WTC11 (cell line): ENCODE results near the gene LOXL4. TPM values are rescaled to one million over a fixed set of nuclear protein-coding genes. Genes with fewer than 3 reads are reported as not detected.

Experiments
- ATAC-seq: fragments of 200-7000 bp; cut with Tn5 transposase; 2 replicates; pipeline ENCODE4 v1.10.0; 2021; ENCODE audit warnings: mild to moderate bottlenecking, moderate library complexity
- CTCF ChIA-PET: fragments of 300-600 bp; sonication (Branson Sonifier 250); formaldehyde crosslinking; loops from one replicate; lab custom pipeline; 2021; ENCODE audit warnings: antibody characterized with exemption; lab: Charles Lee
- POLR2A ChIA-PET: fragments of 350-600 bp; sonication (Branson Sonifier 250); formaldehyde crosslinking; loops from one replicate; lab custom pipeline; 2021; ENCODE audit warnings: antibody characterized with exemption; lab: Charles Lee
- DNase-seq: peaks from one replicate; pipeline ENCODE4 v3.0.0; 2021; ENCODE audit warnings: low spot score
- H3K27ac Mint-ChIP-seq: 2 replicates; pipeline ENCODE4 v1.8.0; 2021; ENCODE audit warnings: mixed read lengths
- H3K27me3 Mint-ChIP-seq: 2 replicates; pipeline ENCODE4 v1.8.0; 2021; ENCODE audit warnings: low read depth, mild to moderate bottlenecking, moderate library complexity, mixed read lengths
- H3K36me3 Mint-ChIP-seq: 2 replicates; pipeline ENCODE4 v1.8.0; 2021; ENCODE audit warnings: mixed read lengths
- H3K4me1 Mint-ChIP-seq: 2 replicates; pipeline ENCODE4 v1.8.0; 2022; ENCODE audit warnings: mixed read lengths
- H3K4me3 Mint-ChIP-seq: 2 replicates; pipeline ENCODE4 v1.8.0; 2021; ENCODE audit warnings: mild to moderate bottlenecking, moderate library complexity, mixed read lengths
- H3K9me3 Mint-ChIP-seq: 2 replicates; pipeline ENCODE4 v1.8.0; 2021; ENCODE audit warnings: mixed read lengths
- CREB1 ChIP-seq: sonication (generic); formaldehyde crosslinking; IDR thresholded peaks from 2 replicates; pipeline ENCODE4 v1.8.0; 2023; ENCODE audit warnings: mild to moderate bottlenecking, missing genetic modification reagents
- CREM ChIP-seq: sonication (generic); formaldehyde crosslinking; IDR thresholded peaks from 2 replicates; pipeline ENCODE4 v1.8.1; 2022; ENCODE audit warnings: mild to moderate bottlenecking, missing genetic modification reagents, moderate library complexity
- ETV6 ChIP-seq: sonication (generic); formaldehyde crosslinking; IDR thresholded peaks from 2 replicates; pipeline ENCODE4 v1.8.1; 2022; ENCODE audit warnings: mild to moderate bottlenecking, missing genetic modification reagents
- GABPB1 ChIP-seq: sonication (generic); formaldehyde crosslinking; IDR thresholded peaks from 2 replicates; pipeline ENCODE4 v1.8.1; 2023; ENCODE audit warnings: mild to moderate bottlenecking, missing genetic modification reagents
- GRHL2 ChIP-seq: fragments of 250-450 bp; sonication (Bioruptor Pico); IDR thresholded peaks from 2 replicates; pipeline ENCODE4 v1.8.0; 2022; ENCODE audit warnings: mild to moderate bottlenecking, moderate library complexity; ENCODE audit not compliant: insufficient replicate concordance, severe bottlenecking
- NFATC4 ChIP-seq: fragments of 250-450 bp; sonication (Bioruptor Pico); IDR thresholded peaks from 2 replicates; pipeline ENCODE4 v1.9.0; 2021; ENCODE audit warnings: mild to moderate bottlenecking
- NFYB ChIP-seq: sonication (generic); formaldehyde crosslinking; conservative IDR thresholded peaks from 2 replicates; pipeline ENCODE4 v1.8.0; 2022; ENCODE audit warnings: low read depth, missing genetic modification reagents
- NR1H2 ChIP-seq: sonication (generic); formaldehyde crosslinking; IDR thresholded peaks from 2 replicates; pipeline ENCODE4 v1.9.0; 2021; ENCODE audit warnings: mild to moderate bottlenecking, moderate library complexity, missing genetic modification reagents
- NR2C2 ChIP-seq: sonication (generic); formaldehyde crosslinking; IDR thresholded peaks from 2 replicates; pipeline ENCODE4 v1.8.0; 2022; ENCODE audit warnings: mild to moderate bottlenecking, missing genetic modification reagents
- NR3C1 ChIP-seq: sonication (generic); formaldehyde crosslinking; conservative IDR thresholded peaks from 2 replicates; pipeline ENCODE4 v1.8.1; 2023; ENCODE audit warnings: low read depth, mild to moderate bottlenecking, missing genetic modification reagents
- SMAD3 ChIP-seq: sonication (generic); formaldehyde crosslinking; IDR thresholded peaks from 2 replicates; pipeline ENCODE4 v1.8.0; 2022; ENCODE audit warnings: missing genetic modification reagents, mild to moderate bottlenecking, borderline replicate concordance
- TCF7 ChIP-seq: sonication (generic); formaldehyde crosslinking; IDR thresholded peaks from 2 replicates; pipeline ENCODE4 v1.8.0; 2022; ENCODE audit warnings: mild to moderate bottlenecking, low read depth, missing genetic modification reagents, moderate library complexity
- TP53 ChIP-seq: sonication (generic); formaldehyde crosslinking; IDR thresholded peaks from 2 replicates; pipeline ENCODE4 v1.8.1; 2023; ENCODE audit warnings: mild to moderate bottlenecking, missing genetic modification reagents
- ZNF232 ChIP-seq: sonication (generic); formaldehyde crosslinking; IDR thresholded peaks from 2 replicates; pipeline ENCODE4 v1.8.0; 2022; ENCODE audit warnings: mild to moderate bottlenecking, missing genetic modification reagents
- ZNF263 ChIP-seq: sonication (generic); formaldehyde crosslinking; IDR thresholded peaks from 2 replicates; pipeline ENCODE4 v1.8.1; 2022; ENCODE audit warnings: low read depth, mild to moderate bottlenecking, moderate library complexity, missing genetic modification reagents
- ZNF317 ChIP-seq: sonication (generic); formaldehyde crosslinking; IDR thresholded peaks from 2 replicates; pipeline ENCODE4 v1.8.1; 2023; ENCODE audit warnings: low read depth, mild to moderate bottlenecking, moderate library complexity, missing genetic modification reagents, borderline replicate concordance
- ZNF396 ChIP-seq: fragments of 250-450 bp; sonication (Bioruptor Pico); IDR thresholded peaks from 2 replicates; pipeline ENCODE4 v1.8.0; 2021; ENCODE audit warnings: mild to moderate bottlenecking, moderate library complexity, borderline replicate concordance
- ZNF423 ChIP-seq: fragments of 250-450 bp; sonication (Bioruptor Pico); IDR thresholded peaks from 2 replicates; pipeline ENCODE4 v2.1.2; 2022; ENCODE audit warnings: mild to moderate bottlenecking, moderate library complexity
- ZNF671 ChIP-seq: fragments of 250-450 bp; sonication (Bioruptor Pico); IDR thresholded peaks from 2 replicates; pipeline ENCODE4 v1.8.0; 2021; ENCODE audit warnings: mild to moderate bottlenecking
- total RNA-seq: library from RNA; stranded (reverse); gene quantifications from 3 replicates; pipeline ENCODE4 v1.2.3, GENCODE V29; 2021
- TF ChIP-seq, protein P1 (sequence below): sonication (generic); formaldehyde crosslinking; IDR thresholded peaks from 2 replicates; pipeline ENCODE4 v1.8.0; 2022; ENCODE audit warnings: mild to moderate bottlenecking, missing genetic modification reagents
- TF ChIP-seq, protein P2 (sequence below): sonication (generic); formaldehyde crosslinking; IDR thresholded peaks from 2 replicates; pipeline ENCODE4 v1.8.0; 2023; ENCODE audit warnings: mild to moderate bottlenecking, missing genetic modification reagents
- TF ChIP-seq, protein P3 (sequence below): fragments of 250-450 bp; sonication (Bioruptor Pico); IDR thresholded peaks from 2 replicates; pipeline ENCODE4 v1.9.0; 2021; ENCODE audit warnings: mild to moderate bottlenecking
- TF ChIP-seq, protein P4 (sequence below): sonication (generic); formaldehyde crosslinking; IDR thresholded peaks from 2 replicates; pipeline ENCODE4 v1.8.0; 2022; ENCODE audit warnings: mild to moderate bottlenecking, missing genetic modification reagents
- TF ChIP-seq, protein P5 (sequence below): sonication (generic); formaldehyde crosslinking; IDR thresholded peaks from 2 replicates; pipeline ENCODE4 v1.8.0; 2022; ENCODE audit warnings: mild to moderate bottlenecking, missing genetic modification reagents

Gene LOXL4
- total RNA-seq, 1 experiment from 2014 or later = 0.35 TPM

DNA sequence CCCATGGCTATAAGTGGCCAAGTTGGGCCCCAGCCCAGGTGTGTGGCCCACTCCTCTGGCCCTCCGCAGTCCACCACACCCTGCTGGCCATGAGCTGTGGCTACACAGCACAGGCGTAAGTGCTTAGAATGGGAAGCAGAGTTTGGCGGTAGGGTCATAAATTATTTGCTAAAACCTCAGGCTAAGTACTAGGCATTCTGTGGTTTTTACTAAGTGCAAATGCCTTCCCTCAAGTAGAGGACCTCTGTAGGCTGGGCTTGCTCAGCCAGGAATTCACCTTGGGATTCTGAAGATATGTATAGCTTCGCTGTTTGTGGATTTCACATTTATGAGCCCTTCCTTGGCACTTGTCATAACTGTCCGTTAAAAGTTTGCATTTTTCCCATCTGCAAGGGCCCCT, 44.8 kb upstream of the LOXL4 start:
- ChIA-PET CTCF (interaction anchor here (0.8 to 1.7 kb wide), 9 partner anchors 11 to 143 kb away, joined by 3 to 9 read pairs (median 3); no protein-coding TSS in a partner anchor), POLR2A (no interaction called here)
- TF ChIP-seq SMAD3 (CRISPR knock-in tag) (no peak), CREM (no peak)
- TF ChIP-seq, protein P1, sequence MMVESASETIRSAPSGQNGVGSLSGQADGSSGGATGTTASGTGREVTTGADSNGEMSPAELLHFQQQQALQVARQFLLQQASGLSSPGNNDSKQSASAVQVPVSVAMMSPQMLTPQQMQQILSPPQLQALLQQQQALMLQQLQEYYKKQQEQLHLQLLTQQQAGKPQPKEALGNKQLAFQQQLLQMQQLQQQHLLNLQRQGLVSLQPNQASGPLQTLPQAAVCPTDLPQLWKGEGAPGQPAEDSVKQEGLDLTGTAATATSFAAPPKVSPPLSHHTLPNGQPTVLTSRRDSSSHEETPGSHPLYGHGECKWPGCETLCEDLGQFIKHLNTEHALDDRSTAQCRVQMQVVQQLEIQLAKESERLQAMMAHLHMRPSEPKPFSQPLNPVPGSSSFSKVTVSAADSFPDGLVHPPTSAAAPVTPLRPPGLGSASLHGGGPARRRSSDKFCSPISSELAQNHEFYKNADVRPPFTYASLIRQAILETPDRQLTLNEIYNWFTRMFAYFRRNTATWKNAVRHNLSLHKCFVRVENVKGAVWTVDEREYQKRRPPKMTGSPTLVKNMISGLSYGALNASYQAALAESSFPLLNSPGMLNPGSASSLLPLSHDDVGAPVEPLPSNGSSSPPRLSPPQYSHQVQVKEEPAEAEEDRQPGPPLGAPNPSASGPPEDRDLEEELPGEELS (CRISPR knock-in tag) = no peak
- Mint-ChIP-seq H3K27me3 (no peaks in the 10 kb centered on the region; the same call in 1 of the 2 replicates), H3K36me3 (no peaks in the 10 kb centered on the region), H3K4me1 (peaks cover 17% of the 10 kb centered on the region), H3K9me3 (no peaks in the 10 kb centered on the region), H3K27ac (no peak overlapping the region), H3K4me3 (no peak overlapping the region)
- ATAC-seq = no peak
- no peak for DNase-seq

DNA sequence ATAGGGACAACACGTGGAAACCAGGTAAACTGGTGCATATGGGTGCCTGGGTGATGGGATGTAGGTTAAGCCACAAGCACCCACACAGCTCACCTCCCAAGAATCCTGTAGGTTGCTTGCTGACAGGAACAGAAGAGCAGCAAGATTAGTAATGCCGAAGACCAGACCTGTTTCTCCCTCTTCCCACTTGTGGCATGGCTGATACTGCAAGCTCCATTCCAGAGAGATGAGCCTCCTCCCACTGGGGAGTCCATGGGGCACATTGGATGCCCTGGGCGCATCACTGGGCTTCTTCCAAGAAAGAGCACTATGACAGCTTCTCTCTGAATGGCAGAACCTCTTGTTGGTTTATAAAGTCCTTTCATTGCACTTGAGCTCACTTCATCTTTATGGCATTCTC, 44.4 kb upstream of the LOXL4 start:
- CTCF ChIA-PET = interaction anchor here (0.8 to 1.7 kb wide), 7 partner anchors 11 to 142 kb away, joined by 3 to 9 read pairs (median 5); no protein-coding TSS in a partner anchor
- H3K27ac Mint-ChIP-seq = no peak overlapping the region
- TF ChIP-seq ZNF671 (CRISPR knock-in tag) (no peak), NR2C2 (CRISPR knock-in tag) (no peak), CREB1 (CRISPR knock-in tag) (no peak), ZNF263 (CRISPR knock-in tag) (no peak), NR1H2 (no peak), GRHL2 (no peak), ZNF423 (no peak), TP53 (CRISPR knock-in tag) (no peak), ZNF232 (CRISPR knock-in tag) (no peak)
- TF ChIP-seq, protein P2, sequence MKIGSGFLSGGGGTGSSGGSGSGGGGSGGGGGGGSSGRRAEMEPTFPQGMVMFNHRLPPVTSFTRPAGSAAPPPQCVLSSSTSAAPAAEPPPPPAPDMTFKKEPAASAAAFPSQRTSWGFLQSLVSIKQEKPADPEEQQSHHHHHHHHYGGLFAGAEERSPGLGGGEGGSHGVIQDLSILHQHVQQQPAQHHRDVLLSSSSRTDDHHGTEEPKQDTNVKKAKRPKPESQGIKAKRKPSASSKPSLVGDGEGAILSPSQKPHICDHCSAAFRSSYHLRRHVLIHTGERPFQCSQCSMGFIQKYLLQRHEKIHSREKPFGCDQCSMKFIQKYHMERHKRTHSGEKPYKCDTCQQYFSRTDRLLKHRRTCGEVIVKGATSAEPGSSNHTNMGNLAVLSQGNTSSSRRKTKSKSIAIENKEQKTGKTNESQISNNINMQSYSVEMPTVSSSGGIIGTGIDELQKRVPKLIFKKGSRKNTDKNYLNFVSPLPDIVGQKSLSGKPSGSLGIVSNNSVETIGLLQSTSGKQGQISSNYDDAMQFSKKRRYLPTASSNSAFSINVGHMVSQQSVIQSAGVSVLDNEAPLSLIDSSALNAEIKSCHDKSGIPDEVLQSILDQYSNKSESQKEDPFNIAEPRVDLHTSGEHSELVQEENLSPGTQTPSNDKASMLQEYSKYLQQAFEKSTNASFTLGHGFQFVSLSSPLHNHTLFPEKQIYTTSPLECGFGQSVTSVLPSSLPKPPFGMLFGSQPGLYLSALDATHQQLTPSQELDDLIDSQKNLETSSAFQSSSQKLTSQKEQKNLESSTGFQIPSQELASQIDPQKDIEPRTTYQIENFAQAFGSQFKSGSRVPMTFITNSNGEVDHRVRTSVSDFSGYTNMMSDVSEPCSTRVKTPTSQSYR (CRISPR knock-in tag) = no peak
- TF ChIP-seq, protein P3, sequence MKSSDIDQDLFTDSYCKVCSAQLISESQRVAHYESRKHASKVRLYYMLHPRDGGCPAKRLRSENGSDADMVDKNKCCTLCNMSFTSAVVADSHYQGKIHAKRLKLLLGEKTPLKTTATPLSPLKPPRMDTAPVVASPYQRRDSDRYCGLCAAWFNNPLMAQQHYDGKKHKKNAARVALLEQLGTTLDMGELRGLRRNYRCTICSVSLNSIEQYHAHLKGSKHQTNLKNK (CRISPR knock-in tag) = no peak
- TF ChIP-seq, all 79 proteins: peak for 0
- Mint-ChIP-seq H3K4me1 (peaks cover 17% of the 10 kb centered on the region), H3K4me3 (no peak overlapping the region), H3K36me3 (no peaks in the 10 kb centered on the region), H3K27me3 (no peaks in the 10 kb centered on the region; the same call in 1 of the 2 replicates), H3K9me3 (no peaks in the 10 kb centered on the region)
- no peak for ATAC-seq
- DNase-seq = no peak
- POLR2A ChIA-PET = no interaction called here

DNA sequence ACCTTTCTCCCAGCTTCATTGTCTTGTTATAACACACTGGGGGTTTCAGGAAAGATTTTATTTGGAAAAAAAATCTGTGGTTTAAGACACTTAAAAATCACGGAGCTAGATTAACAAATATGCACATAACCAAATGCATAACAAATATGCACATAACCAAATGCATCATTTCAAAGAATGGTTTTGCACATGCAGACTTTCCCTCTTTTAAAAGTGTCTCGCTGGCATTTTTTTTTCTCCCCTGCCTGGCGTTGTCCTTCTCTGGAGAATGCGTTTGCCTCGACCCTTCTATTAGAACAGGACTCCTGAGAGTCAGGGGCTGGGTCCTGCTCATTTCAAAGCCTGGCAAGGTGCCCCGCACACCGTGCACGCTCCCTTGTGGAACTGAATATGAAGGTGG, 42.7 kb upstream of the LOXL4 start:
- TF ChIP-seq, protein P4, sequence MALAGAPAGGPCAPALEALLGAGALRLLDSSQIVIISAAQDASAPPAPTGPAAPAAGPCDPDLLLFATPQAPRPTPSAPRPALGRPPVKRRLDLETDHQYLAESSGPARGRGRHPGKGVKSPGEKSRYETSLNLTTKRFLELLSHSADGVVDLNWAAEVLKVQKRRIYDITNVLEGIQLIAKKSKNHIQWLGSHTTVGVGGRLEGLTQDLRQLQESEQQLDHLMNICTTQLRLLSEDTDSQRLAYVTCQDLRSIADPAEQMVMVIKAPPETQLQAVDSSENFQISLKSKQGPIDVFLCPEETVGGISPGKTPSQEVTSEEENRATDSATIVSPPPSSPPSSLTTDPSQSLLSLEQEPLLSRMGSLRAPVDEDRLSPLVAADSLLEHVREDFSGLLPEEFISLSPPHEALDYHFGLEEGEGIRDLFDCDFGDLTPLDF (CRISPR knock-in tag) = no peak
- TF ChIP-seq ZNF396 (CRISPR knock-in tag) = no peak
- no peak for TF ChIP-seq NFYB
- no peak for TF ChIP-seq ETV6 (CRISPR knock-in tag)
- no peak for TF ChIP-seq NFATC4 (CRISPR knock-in tag)
- TF ChIP-seq ZNF317 = no peak
- no peak for TF ChIP-seq NR1H2
- no peak for TF ChIP-seq GABPB1 (CRISPR knock-in tag)
- TF ChIP-seq, protein P3 (CRISPR knock-in tag) = no peak
- no peak for TF ChIP-seq TCF7 (CRISPR knock-in tag)
- no peak for TF ChIP-seq ZNF671 (CRISPR knock-in tag)
- TF ChIP-seq, protein P5, sequence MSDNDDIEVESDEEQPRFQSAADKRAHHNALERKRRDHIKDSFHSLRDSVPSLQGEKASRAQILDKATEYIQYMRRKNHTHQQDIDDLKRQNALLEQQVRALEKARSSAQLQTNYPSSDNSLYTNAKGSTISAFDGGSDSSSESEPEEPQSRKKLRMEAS (CRISPR knock-in tag) = no peak
- TF ChIP-seq NR3C1 = no peak
- TF ChIP-seq, all 79 proteins: peak for 0
- no peak for DNase-seq
- Mint-ChIP-seq H3K4me1 (peaks cover 17% of the 10 kb centered on the region), H3K4me3 (no peak overlapping the region), H3K27me3 (no peaks in the 10 kb centered on the region), H3K36me3 (no peaks in the 10 kb centered on the region), H3K27ac (no peak overlapping the region), H3K9me3 (peaks cover 7% of the 10 kb centered on the region)
- no peak for ATAC-seq
- CTCF ChIA-PET = interaction anchor here (1.6 to 2.1 kb wide), 2 partner anchors 28 to 54 kb away, joined by 3 to 7 read pairs; no protein-coding TSS in a partner anchor
- POLR2A ChIA-PET = no interaction called here
